Pancreas (tissue), 10 donors: ENCODE measurements around the gene ZDHHC7. TPM values are rescaled to one million over a fixed set of nuclear protein-coding genes. Genes with fewer than 3 reads are reported as not detected.

Source experiments
- ATAC-seq, 4 donors: fragments of 200-7000 bp; cut with Tn5 transposase; one replicate each; pipeline versions ENCODE4 v1.8.0 to v1.9.1; 2020; ENCODE audit warnings: mild to moderate bottlenecking in 4 of 4, moderate library complexity in 4 of 4
- DNase-seq, 6 donors: peaks; one replicate each; pipeline ENCODE4 v3.0.0-alpha.2; 2020
- FAIRE-seq: peaks from 2 replicates; lab custom pipeline; 2012; peaks lifted over from hg19 to GRCh38; lab: Jason Lieb, UNC
- H3K27ac ChIP-seq, 4 donors: fragments of 200-600 bp; sonication (generic); 1 replicate in 3 of 4; 2 replicates in 1 of 4; pipeline versions ENCODE4 v1.5.0 to v1.8.0; 2020
- H3K27me3 ChIP-seq, 4 donors: fragments of 200-600 bp; one replicate each; pipeline ENCODE4 v1.8.0; 2021
- H3K36me3 ChIP-seq, 3 donors: fragments of 200-600 bp; sonication (generic) in 1 of 3; one replicate each; pipeline versions ENCODE4 v1.5.0 to v1.8.0; 2020 to 2021
- H3K4me1 ChIP-seq, 3 donors: fragments of 200-600 bp; one replicate each; pipeline ENCODE4 v1.8.0; 2021
- H3K4me3 ChIP-seq, 4 donors: fragments of 200-600 bp; sonication (generic) in 2 of 4; one replicate each; pipeline versions ENCODE4 v1.5.0 to v1.8.0; 2020 to 2021
- H3K9me3 ChIP-seq, 4 donors: fragments of 200-600 bp; one replicate each; pipeline ENCODE4 v1.8.0; 2021
- WGBS, 2 donors: extraction: QIAGEN DNeasy Blood & Tissue Kit; methylation state at CpG; one replicate each; pipeline ENCODE4 v1.1.7; 2013; 5-methylcytosine and 5-hydroxymethylcytosine counted together
- intact Hi-C, 3 donors: fragments of 100-400 bp; cut with DNase I; formaldehyde crosslinking; loops; one replicate each; pipeline versions ENCODE4 v1.11.1 to v1.14.2; 2022
- polyA plus RNA-seq, 2 donors: library from polyadenylated mRNA; stranded (reverse); fragments of 200-250 nt; gene quantifications; one replicate each; pipeline ENCODE4 v1.2.3, GENCODE V29; 2013
- total RNA-seq, 6 donors: library from RNA; stranded (reverse); fragmentation: NEBNext Ultra II Directional in 4 of 6; extraction: Animal tissue kit (Norgen Biotek cat#: 25700) in 4 of 6; gene quantifications; one replicate each; pipeline versions ENCODE4 v1.2.1 to v1.2.4, GENCODE V29; 2021 to 2023
- TF ChIP-seq, protein P1 (sequence below), 4 donors: fragments of 200-600 bp; sonication (generic) in 3 of 4; IDR thresholded peaks; one replicate each; pipeline versions ENCODE4 v1.5.0 to v1.8.0; 2021; ENCODE audit warnings: antibody characterized with exemption in 4 of 4
- donor health status: healthy with polysubstance abuse.
- donor health status: DM: no; HTN: no; CAD: no; lungs with moderate emphysema.
- donor health status: DM: no; HTN: no; CAD: no.
- donor health status: control.
- donor health status: control.
- donor health status: Bipolar disorder and iron deficiency.
- donor health status: DM: yes; HTN: yes; CAD: no.
- donor health status: DM: no; HTN: no; CAD: no.
- donor health status: DM: no; HTN: no; CAD: no.
- donor health status: DM: yes; HTN: yes; CAD: no.

ZDHHC7 gene, protein sequence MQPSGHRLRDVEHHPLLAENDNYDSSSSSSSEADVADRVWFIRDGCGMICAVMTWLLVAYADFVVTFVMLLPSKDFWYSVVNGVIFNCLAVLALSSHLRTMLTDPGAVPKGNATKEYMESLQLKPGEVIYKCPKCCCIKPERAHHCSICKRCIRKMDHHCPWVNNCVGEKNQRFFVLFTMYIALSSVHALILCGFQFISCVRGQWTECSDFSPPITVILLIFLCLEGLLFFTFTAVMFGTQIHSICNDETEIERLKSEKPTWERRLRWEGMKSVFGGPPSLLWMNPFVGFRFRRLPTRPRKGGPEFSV
- total RNA-seq (10 to 100 TPM; 10.7 to 28.8 (median 15.6) TPM), polyA plus RNA-seq (10 to 100 TPM; 17.8 to 22.7 TPM)

DNA sequence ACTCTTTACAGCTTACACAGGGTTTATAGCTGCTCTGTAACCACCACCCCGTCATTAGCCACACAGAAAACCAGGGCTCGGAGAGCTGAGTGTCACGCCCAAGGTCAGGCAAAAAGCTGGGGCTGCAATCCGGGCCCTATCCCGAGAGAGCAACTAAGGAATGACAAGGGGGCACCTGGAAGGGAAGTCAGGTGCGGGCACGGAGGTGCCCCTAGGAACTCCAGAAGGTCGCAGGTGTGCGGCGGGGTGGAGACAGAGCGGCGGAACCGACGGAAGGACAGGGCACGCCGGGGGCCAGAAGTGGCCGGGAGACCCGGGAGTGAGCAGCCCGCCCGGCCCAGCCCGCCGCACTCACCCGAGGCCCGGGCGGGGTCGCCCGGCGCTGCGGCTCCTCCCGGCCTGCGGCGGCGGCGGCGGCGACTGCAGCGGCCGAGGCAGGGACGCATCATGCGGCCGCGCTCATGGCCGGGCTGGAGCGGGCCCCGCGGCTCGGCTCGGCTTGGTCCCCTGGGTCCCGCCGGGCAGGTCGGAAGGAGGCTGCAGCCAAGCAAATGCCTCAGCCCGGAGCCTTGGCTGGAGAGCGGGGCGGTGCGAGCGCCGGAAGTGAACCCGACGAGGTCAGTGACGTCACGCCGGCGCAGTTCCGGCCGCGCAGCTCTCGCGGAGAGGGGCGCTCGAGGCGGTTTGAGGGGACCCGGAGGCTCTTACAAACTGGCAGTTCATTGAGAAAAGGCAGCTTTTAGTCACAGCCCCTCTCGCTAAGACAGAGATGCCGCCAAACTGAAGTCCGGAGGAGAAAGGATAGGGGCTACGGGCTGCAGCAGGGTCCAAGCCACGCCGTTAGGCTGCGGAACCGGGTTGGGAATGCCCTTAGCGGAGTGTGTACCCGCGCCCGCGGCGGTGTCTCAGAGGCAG, at the start of gene ZDHHC7:
Gene ZDHHC7, minus strand, starts transcription at position 605 of the 915 bp plus-strand sequence. CDS start 20,917 bp downstream, outside the sequence.
- TF ChIP-seq, protein P1, sequence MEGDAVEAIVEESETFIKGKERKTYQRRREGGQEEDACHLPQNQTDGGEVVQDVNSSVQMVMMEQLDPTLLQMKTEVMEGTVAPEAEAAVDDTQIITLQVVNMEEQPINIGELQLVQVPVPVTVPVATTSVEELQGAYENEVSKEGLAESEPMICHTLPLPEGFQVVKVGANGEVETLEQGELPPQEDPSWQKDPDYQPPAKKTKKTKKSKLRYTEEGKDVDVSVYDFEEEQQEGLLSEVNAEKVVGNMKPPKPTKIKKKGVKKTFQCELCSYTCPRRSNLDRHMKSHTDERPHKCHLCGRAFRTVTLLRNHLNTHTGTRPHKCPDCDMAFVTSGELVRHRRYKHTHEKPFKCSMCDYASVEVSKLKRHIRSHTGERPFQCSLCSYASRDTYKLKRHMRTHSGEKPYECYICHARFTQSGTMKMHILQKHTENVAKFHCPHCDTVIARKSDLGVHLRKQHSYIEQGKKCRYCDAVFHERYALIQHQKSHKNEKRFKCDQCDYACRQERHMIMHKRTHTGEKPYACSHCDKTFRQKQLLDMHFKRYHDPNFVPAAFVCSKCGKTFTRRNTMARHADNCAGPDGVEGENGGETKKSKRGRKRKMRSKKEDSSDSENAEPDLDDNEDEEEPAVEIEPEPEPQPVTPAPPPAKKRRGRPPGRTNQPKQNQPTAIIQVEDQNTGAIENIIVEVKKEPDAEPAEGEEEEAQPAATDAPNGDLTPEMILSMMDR (IDR thresholded peaks at IDR 0.05) = no peak
- WGBS, 2 donors = 0 to 1% methylated on average over 69 to 86 of the region's 86 CpGs
- Histone ChIP-seq H3K27me3 (no peaks in the 10 kb centered on the region), H3K4me3 (peak within 1 kb of the TSS; percentile 57 to 80 (median 68)), H3K4me1 (peaks cover 0 to 33% (median 19%) of the 10 kb centered on the region in 3 donors), H3K9me3 (no peaks in the 10 kb centered on the region), H3K27ac (peak within 1 kb of the TSS; percentile 85 to 99 (median 98)), H3K36me3 (no peaks in the 10 kb centered on the region)
- DNase-seq (peak; percentile 81 to 95 (median 89)), ATAC-seq (peak; percentile 94 to 96 (median 94)), FAIRE-seq (no peak)
- intact Hi-C loops = no loop called here

DNA sequence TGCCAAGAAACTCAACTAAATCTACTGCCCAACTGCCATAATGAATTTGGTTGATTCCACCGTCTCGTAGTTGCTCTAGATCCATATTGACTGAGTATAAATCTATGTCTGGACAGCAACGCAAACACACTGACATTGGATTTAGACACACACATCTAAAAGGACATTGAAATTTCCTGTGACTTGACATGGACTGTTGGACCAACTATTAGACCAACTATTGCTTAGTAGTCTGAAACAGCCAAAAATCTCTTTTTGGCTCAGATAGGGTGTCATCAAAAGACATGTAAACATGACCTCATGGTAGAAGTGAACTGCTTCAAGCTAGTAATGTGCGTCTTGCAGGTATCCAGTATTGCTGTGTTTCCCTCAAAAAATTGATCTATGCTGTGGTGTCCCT, 47.6 kb upstream of the ZDHHC7 start:
- peaks cover 0 to 4% (median 0%) of the 10 kb centered on the region in 3 donors for H3K4me1 ChIP-seq
- no peaks in the 10 kb centered on the region for H3K36me3 ChIP-seq
- FAIRE-seq = no peak
- intact Hi-C loops = no loop called here
- no peak overlapping the region for H3K27ac ChIP-seq
- H3K4me3 ChIP-seq = no peak overlapping the region
- no peaks in the 10 kb centered on the region for H3K27me3 ChIP-seq
- TF ChIP-seq, protein P1 (IDR thresholded peaks at IDR 0.05) = no peak
- no peaks in the 10 kb centered on the region for H3K9me3 ChIP-seq
- no peak for DNase-seq
- ATAC-seq = no peak
- 68 to 69% methylated on average over 4 of the region's 4 CpGs for WGBS, 2 donors

DNA sequence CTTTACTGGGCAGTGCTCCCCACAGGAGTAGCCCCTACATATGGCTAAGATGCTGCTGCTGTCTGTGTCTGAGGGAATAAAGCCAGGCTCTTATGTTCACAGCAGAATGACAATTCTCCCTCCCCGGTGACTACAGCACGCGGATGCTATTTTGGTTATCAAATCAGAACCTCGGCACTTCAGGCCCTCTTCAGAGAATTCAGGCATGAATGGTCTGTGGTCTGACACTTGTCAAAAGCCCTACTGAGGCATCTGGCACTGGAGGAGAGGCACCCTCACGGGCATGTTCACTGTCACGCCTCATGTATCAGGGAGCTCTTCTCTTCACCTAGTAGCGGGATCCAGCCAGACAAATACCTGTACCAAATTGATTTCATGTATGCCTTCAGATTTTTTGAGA, 46.6 kb upstream of the ZDHHC7 start:
- WGBS, 2 donors = 92 to 96% methylated on average over 7 of the region's 7 CpGs
- TF ChIP-seq, protein P1 (IDR thresholded peaks at IDR 0.05) = no peak
- intact Hi-C loops = no loop called here
- H3K27ac ChIP-seq = no peak overlapping the region
- no peaks in the 10 kb centered on the region for H3K9me3 ChIP-seq
- DNase-seq = no peak
- no peak for ATAC-seq
- no peak for FAIRE-seq
- no peak overlapping the region for H3K4me3 ChIP-seq
- H3K27me3 ChIP-seq = no peaks in the 10 kb centered on the region
- peaks cover 0 to 4% (median 0%) of the 10 kb centered on the region in 3 donors for H3K4me1 ChIP-seq
- no peaks in the 10 kb centered on the region for H3K36me3 ChIP-seq

DNA sequence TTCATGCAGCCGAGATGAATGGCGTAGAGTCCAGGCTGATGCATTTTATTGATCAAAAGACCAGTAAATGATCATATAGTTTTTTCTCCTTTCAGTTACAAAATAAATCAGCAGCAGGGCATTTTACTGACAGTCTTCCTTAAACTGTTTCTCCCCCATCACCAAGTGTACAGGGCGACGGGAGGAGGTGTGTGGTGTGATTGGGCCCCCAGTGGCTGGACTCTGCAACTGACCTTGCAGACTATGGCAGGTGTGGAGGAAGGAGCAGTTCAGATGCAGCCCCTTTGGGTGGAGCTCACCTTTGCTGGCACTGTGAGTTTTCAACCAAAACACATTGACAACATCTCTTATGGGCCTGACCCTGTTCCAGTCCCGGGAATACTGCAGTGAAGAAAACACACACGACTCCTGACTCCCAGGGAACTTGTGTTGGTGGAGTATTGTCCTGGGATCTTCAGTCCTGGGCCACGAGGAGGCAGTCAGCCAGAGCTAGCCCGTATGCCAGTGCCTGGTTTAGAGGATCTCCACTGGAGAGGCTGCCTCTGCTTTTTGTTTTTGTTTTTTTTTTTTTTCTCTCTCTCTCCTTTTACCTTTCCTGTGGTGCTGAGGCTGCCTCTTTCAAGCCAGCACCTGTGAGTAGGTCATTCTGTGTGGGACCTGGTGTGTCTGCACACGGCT, 46.0 kb upstream of the ZDHHC7 start:
- ATAC-seq = peak; percentile 51 to 80 (median 62)
- no peak for FAIRE-seq
- Histone ChIP-seq H3K9me3 (no peaks in the 10 kb centered on the region), H3K27me3 (no peaks in the 10 kb centered on the region), H3K4me1 (peaks cover 0 to 4% (median 0%) of the 10 kb centered on the region in 3 donors), H3K4me3 (no peak overlapping the region), H3K36me3 (no peaks in the 10 kb centered on the region), H3K27ac (no peak overlapping the region)
- TF ChIP-seq, protein P1 (IDR thresholded peaks at IDR 0.05) = peak in 3 of 4 donors; percentile 10 to 17 (median 15)
- DNase-seq = peak in 1 of 6 donors; percentile 30
- intact Hi-C loops = no loop called here
- 67 to 71% methylated on average over 9 of the region's 9 CpGs for WGBS, 2 donors
